KOPT-K1 (cell line): Measurements from ENCODE around the gene CMC4.
A peak's percentile ranks its signal among the peaks of the same experiment; 100 is the strongest.

ENCODE experiments used
- H3K27ac ChIP-seq: fragments of 200-600 bp; sonication (generic); 2 replicates; pipeline ENCODE4 v1.5.1; 2016; ENCODE audit warnings: antibody characterized with exemption, mild to moderate bottlenecking, low read depth, low read length; ENCODE audit not compliant: poor library complexity, severe bottlenecking
- H3K36me3 ChIP-seq: fragments of 200-600 bp; sonication (generic); 2 replicates; pipeline ENCODE4 v1.5.1; 2017; ENCODE audit warnings: antibody characterized with exemption, mild to moderate bottlenecking, low read length, moderate library complexity; ENCODE audit not compliant: insufficient read depth
- H3K9me3 ChIP-seq: fragments of 200-600 bp; sonication (generic); 2 replicates; pipeline ENCODE4 v1.5.1; 2017; ENCODE audit warnings: antibody characterized with exemption, low read length, mild to moderate bottlenecking; ENCODE audit not compliant: insufficient read depth, poor library complexity, severe bottlenecking

CMC4 gene

DNA sequence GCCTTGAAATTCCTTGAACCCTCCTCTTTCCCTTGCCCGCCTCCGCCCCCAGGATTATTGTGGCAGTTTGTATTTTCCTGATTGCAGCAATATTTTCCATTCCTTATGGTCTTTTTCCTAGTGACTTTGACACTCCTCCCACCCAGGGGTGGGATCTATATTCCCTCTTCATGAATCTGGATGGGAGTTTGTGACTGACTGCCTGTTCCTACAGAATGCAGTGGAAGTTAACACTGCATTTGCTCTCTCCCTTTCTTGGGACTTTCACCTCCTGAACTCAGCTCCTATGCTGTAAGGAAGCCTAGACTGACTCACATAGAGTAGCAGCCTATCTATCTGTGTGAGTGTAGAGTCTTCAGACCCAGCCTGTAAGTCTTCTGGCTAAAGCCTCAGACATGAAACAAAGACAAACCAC lies 42.1 kb downstream of the CMC4 start:
- Histone ChIP-seq H3K36me3 (peaks cover 6% of the 10 kb centered on the region; the same call in 1 of the 2 replicates), H3K27ac (peak overlapping the region; percentile 98), H3K9me3 (no peaks in the 10 kb centered on the region)

GRCh38 chrX:155028129-155028528 lies 42.8 kb downstream of the CMC4 start:
- H3K27ac ChIP-seq = peak overlapping the region; percentile 98
- no peaks in the 10 kb centered on the region for H3K9me3 ChIP-seq
- no peaks in the 10 kb centered on the region for H3K36me3 ChIP-seq

GRCh38 chrX:155027509-155028066 lies 43.3 kb downstream of the CMC4 start:
- Histone ChIP-seq H3K9me3 (no peaks in the 10 kb centered on the region), H3K36me3 (no peaks in the 10 kb centered on the region), H3K27ac (peak overlapping the region; percentile 98)

DNA sequence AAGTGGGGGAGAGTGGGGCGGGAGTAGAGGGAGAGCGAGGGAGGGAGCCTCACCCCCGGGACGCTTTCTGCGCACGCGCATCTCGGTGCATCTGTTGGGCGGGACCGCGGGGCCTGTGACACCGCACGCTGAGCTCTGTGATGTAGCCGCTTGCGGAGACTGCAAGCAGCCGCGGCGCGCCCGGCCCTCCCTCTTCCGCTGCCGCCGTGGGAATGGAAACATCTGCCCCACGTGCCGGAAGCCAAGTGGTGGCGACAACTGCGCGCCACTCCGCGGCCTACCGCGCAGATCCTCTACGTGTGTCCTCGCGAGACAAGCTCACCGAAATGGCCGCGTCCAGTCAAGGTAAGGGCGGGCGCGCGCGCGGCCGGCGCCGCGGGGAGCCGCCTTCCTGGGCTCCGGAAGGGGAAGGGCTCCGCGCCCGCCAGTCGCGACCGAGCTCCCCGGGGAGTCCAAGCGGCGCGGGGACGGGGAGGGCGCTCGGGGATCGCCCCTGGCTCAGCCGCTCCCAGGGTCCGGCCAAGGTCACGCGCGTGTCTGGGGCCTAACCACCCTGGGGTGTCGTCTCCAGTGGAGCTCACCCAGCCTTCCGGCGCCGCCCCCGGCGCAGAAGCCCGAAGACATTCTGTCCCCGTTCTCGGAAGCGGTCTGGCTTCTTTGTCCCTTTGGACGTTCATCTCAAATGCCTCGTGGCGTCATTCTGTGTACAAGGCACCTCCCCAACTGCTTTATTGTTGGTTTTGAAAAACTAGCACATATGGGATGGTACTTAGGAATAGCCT lies 44.0 kb downstream of the CMC4 start, which contains the start of gene FUNDC2:
Gene FUNDC2 (plus strand): TSS at position 118 of the 782 bp plus-strand sequence. CDS start 95 bp downstream, at position 213.
- H3K27ac ChIP-seq = peak within 1 kb of the TSS; percentile 98
- H3K36me3 ChIP-seq = no peaks in the 10 kb centered on the region
- H3K9me3 ChIP-seq = no peaks in the 10 kb centered on the region

DNA sequence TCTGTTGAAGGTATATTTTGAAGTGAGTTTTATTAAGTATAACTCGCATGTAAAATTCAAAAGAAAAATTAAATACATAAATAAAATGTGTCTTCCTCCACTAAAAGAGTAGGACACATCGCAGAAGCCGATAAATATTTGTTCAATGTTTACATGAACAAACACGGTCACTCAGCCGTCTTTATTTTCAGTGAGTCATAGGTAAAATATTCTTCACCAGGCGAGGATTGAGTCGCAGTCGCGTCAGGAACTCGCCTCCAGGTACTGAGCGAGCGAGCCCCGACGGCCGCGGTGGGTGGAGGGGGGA lies 44.6 kb downstream of the CMC4 start:
- peak overlapping the region; percentile 59 for H3K27ac ChIP-seq
- no peaks in the 10 kb centered on the region for H3K9me3 ChIP-seq
- no peaks in the 10 kb centered on the region for H3K36me3 ChIP-seq

GRCh38 chrX:155023907-155024833 lies 46.8 kb downstream of the CMC4 start:
- H3K27ac ChIP-seq = no peak overlapping the region
- H3K9me3 ChIP-seq = no peaks in the 10 kb centered on the region
- no peaks in the 10 kb centered on the region for H3K36me3 ChIP-seq

DNA sequence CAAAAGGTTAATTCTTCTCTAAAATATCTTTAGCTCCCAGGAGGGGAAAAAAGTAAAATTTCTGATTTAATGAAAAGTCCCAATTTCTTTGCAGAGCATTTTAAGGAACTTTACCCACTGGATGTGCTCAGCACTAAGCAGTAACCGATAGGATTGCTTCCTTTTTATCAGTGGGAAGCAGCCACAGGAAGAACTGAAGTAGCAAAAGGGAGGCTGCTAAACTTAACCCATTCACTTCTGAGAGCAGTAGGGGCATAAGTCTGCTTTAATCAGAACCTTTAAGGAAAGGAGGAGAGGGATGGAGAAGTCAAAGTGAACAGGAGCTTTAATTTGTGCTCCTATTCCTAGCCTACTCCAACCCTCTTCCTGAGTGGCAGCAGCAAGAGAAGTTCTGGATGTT lies 48.4 kb downstream of the CMC4 start, which contains the start of gene F8:
Gene F8 (minus strand): TSS at position 139 of the 400 bp plus-strand sequence. CDS start 171 bp downstream, outside the sequence.
- Histone ChIP-seq H3K9me3 (no peaks in the 10 kb centered on the region), H3K36me3 (no peaks in the 10 kb centered on the region), H3K27ac (no peak within 1 kb of the TSS)

GRCh38 chrX:155020591-155020990 lies 50.3 kb downstream of the CMC4 start:
- no peaks in the 10 kb centered on the region for H3K36me3 ChIP-seq
- no peaks in the 10 kb centered on the region for H3K9me3 ChIP-seq
- H3K27ac ChIP-seq = no peak overlapping the region
